GM23338 (cell line): ENCODE measurements around the gene DAGLA. TPM values are rescaled to one million over a fixed set of nuclear protein-coding genes. Genes with fewer than 3 reads are reported as not detected.

Experiments
- ATAC-seq: fragments of 200-7000 bp; cut with Tn5 transposase; 3 replicates; pipeline ENCODE4 v1.9.1; 2020
- DNase-seq: peaks from one replicate; pipeline ENCODE4 v3.0.0-alpha.2; 2015; ENCODE audit warnings: low spot score
- H2AFZ ChIP-seq: fragments of 200-600 bp; sonication (generic); 2 replicates; pipeline ENCODE4 v1.8.0; 2016; ENCODE audit warnings: antibody characterized with exemption, mild to moderate bottlenecking, moderate library complexity
- H3F3A ChIP-seq: fragments of 200-600 bp; sonication (generic); replicated peaks from 2 replicates; pipeline ENCODE4 v1.8.0; 2017; ENCODE audit warnings: antibody characterized with exemption, mixed run types, low read depth
- H3K27ac ChIP-seq: fragments of 200-600 bp; sonication (generic); 2 replicates; pipeline ENCODE4 v1.6.1; 2016; ENCODE audit warnings: low read depth
- H3K27me3 ChIP-seq: fragments of 200-600 bp; sonication (generic); 2 replicates; pipeline ENCODE4 v1.8.0; 2016; ENCODE audit warnings: mild to moderate bottlenecking, mixed run types, moderate library complexity; ENCODE audit not compliant: insufficient read depth
- H3K36me3 ChIP-seq: fragments of 200-600 bp; sonication (generic); 2 replicates; pipeline ENCODE4 v1.8.0; 2016; ENCODE audit warnings: mild to moderate bottlenecking; ENCODE audit not compliant: insufficient read depth
- H3K4me1 ChIP-seq: fragments of 200-600 bp; sonication (generic); 2 replicates; pipeline ENCODE4 v1.8.0; 2016; ENCODE audit warnings: mild to moderate bottlenecking, moderate library complexity; ENCODE audit not compliant: insufficient read depth
- H3K4me2 ChIP-seq: fragments of 200-600 bp; sonication (generic); 2 replicates; pipeline ENCODE4 v1.7.1; 2017; ENCODE audit warnings: mixed run types
- H3K4me3 ChIP-seq: fragments of 200-600 bp; sonication (generic); 2 replicates; pipeline ENCODE4 v1.6.1; 2016; ENCODE audit warnings: mixed run types
- H3K79me2 ChIP-seq: fragments of 200-600 bp; sonication (generic); replicated peaks from 2 replicates; pipeline ENCODE4 v1.8.0; 2017; ENCODE audit warnings: mild to moderate bottlenecking; ENCODE audit not compliant: insufficient read depth
- H3K9me2 ChIP-seq: fragments of 200-600 bp; sonication (generic); 2 replicates; pipeline ENCODE4 v1.8.0; 2017; ENCODE audit not compliant: insufficient read depth
- H4K20me1 ChIP-seq: fragments of 200-600 bp; sonication (generic); replicated peaks from 2 replicates; pipeline ENCODE4 v1.8.0; 2017; ENCODE audit warnings: mild to moderate bottlenecking; ENCODE audit not compliant: insufficient read depth
- H3K27ac Mint-ChIP-seq: 2 replicates; pipeline ENCODE4 v1.8.0; 2020; ENCODE audit warnings: inconsistent platforms, mild to moderate bottlenecking, moderate library complexity, mixed read lengths
- H3K27me3 Mint-ChIP-seq: 3 replicates; pipeline ENCODE4 v1.8.0; 2022; ENCODE audit warnings: low read depth, mild to moderate bottlenecking, moderate library complexity, mixed read lengths, inconsistent platforms; ENCODE audit not compliant: insufficient read depth, poor library complexity
- H3K36me3 Mint-ChIP-seq: 3 replicates; pipeline ENCODE4 v1.8.0; 2021; ENCODE audit warnings: low read depth, mild to moderate bottlenecking, inconsistent platforms, moderate library complexity, mixed read lengths
- H3K4me1 Mint-ChIP-seq: 3 replicates; pipeline ENCODE4 v1.8.0; 2020; ENCODE audit warnings: mild to moderate bottlenecking, inconsistent platforms, mixed read lengths
- H3K4me3 Mint-ChIP-seq: 3 replicates; pipeline ENCODE4 v1.8.0; 2021; ENCODE audit warnings: moderate library complexity, mild to moderate bottlenecking, inconsistent platforms, mixed read lengths
- H3K9me3 Mint-ChIP-seq: 3 replicates; pipeline ENCODE4 v1.8.0; 2020; ENCODE audit warnings: moderate library complexity, mild to moderate bottlenecking, inconsistent platforms, mixed read lengths
- CREB1 ChIP-seq: fragments of 250-450 bp; sonication (Bioruptor Pico); IDR thresholded peaks from 2 replicates; pipeline ENCODE4 v1.5.0; 2020; ENCODE audit warnings: low read depth, mild to moderate bottlenecking, moderate library complexity
- ETS1 ChIP-seq: IDR thresholded peaks from 2 replicates; pipeline ENCODE4 v1.6.1; 2016; ENCODE audit warnings: antibody characterized with exemption
- EZH2 ChIP-seq: fragments of 200-600 bp; sonication (generic); IDR thresholded peaks from one replicate; pipeline ENCODE4 v1.8.0; 2017; ENCODE audit warnings: antibody characterized with exemption, mild to moderate bottlenecking, low read depth; ENCODE audit not compliant: unreplicated experiment
- EZH2phosphoT487 ChIP-seq: fragments of 200-600 bp; sonication (generic); IDR thresholded peaks from one replicate; pipeline ENCODE4 v1.8.1; 2018; ENCODE audit warnings: antibody characterized with exemption; ENCODE audit not compliant: unreplicated experiment
- JUNB ChIP-seq: IDR thresholded peaks from one replicate; pipeline ENCODE4 v1.6.1; 2016; ENCODE audit warnings: antibody characterized with exemption; ENCODE audit not compliant: unreplicated experiment
- NANOG ChIP-seq: IDR thresholded peaks from 2 replicates; pipeline ENCODE4 v1.6.1; 2016; ENCODE audit warnings: antibody characterized with exemption, borderline replicate concordance
- POLR2AphosphoS5 ChIP-seq: IDR thresholded peaks from 2 replicates; pipeline ENCODE4 v1.6.1; 2016; ENCODE audit warnings: antibody characterized with exemption, low read depth
- polyA plus RNA-seq: library from polyadenylated mRNA; unstranded; fragments of >200 nt; fragmentation: Nextera tagmentation; extraction: Ambion mirVana; gene quantifications from 2 replicates; pipeline ENCODE4 v1.2.1, GENCODE V29; 2016
- total RNA-seq: library from RNA; depleted of rRNA; stranded (reverse); fragments of >200 nt; shearing (Covaris generic); gene quantifications from 2 replicates; pipeline ENCODE4 v1.2.3, GENCODE V29; 2014
- TF ChIP-seq, protein P1 (sequence below): IDR thresholded peaks from one replicate; pipeline ENCODE4 v1.6.1; 2018; ENCODE audit warnings: antibody characterized with exemption; ENCODE audit not compliant: unreplicated experiment
- TF ChIP-seq, protein P2 (sequence below): fragments of 250-450 bp; sonication (Bioruptor Pico); IDR thresholded peaks from 2 replicates; pipeline ENCODE4 v1.5.0; 2020; ENCODE audit warnings: mild to moderate bottlenecking, moderate library complexity

Gene DAGLA
- total and polyA plus RNA-seq, 2 experiments from 2014 or later = 0.55 to 2.5 TPM

DNA sequence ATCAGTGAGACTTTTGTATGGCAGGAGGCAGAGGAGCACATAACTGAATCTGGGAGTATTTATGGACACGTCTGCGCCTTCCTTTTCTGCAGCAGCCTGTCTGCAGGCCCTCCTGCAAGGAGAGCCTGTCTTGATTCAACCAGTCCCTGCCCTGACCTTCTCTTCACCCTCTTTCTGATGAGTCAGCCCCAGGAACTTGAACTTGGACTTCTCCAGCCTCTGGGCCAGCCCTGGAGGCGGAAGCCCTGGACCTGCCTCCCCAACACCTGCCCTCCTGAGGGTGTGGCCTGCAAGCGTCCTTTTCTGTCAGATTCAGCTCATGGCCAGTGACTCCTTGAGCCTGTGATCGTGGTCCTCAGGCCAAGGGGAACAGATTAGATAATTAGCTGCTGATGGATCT, 20.0 kb downstream of the DAGLA start:
- Mint-ChIP-seq H3K4me1 (peaks cover 34% of the 10 kb centered on the region), H3K27me3 (peaks cover 9% of the 10 kb centered on the region), H3K36me3 (no peaks in the 10 kb centered on the region), H3K27ac (no peak overlapping the region), H3K9me3 (no peaks in the 10 kb centered on the region), H3K4me3 (no peak overlapping the region)
- Histone ChIP-seq H3K9me2 (no peaks in the 10 kb centered on the region), H3K4me1 (peaks cover 11% of the 10 kb centered on the region; the same call in 1 of the 2 replicates), H3K4me3 (no peak overlapping the region), H3K27me3 (no peaks in the 10 kb centered on the region), H2AFZ (no peak overlapping the region), H3K36me3 (no peaks in the 10 kb centered on the region), H3K79me2 (no peaks in the 10 kb centered on the region), H4K20me1 (no peaks in the 10 kb centered on the region), H3K4me2 (no peak overlapping the region), H3K27ac (no peak overlapping the region), H3F3A (peaks cover 9% of the 10 kb centered on the region; the same call in 1 of the 2 replicates)
- TF ChIP-seq ETS1 (no peak), POLR2AphosphoS5 (no peak), EZH2 (no peak), NANOG (no peak), JUNB (no peak), CREB1 (no peak), EZH2phosphoT487 (no peak)
- TF ChIP-seq, protein P1, sequence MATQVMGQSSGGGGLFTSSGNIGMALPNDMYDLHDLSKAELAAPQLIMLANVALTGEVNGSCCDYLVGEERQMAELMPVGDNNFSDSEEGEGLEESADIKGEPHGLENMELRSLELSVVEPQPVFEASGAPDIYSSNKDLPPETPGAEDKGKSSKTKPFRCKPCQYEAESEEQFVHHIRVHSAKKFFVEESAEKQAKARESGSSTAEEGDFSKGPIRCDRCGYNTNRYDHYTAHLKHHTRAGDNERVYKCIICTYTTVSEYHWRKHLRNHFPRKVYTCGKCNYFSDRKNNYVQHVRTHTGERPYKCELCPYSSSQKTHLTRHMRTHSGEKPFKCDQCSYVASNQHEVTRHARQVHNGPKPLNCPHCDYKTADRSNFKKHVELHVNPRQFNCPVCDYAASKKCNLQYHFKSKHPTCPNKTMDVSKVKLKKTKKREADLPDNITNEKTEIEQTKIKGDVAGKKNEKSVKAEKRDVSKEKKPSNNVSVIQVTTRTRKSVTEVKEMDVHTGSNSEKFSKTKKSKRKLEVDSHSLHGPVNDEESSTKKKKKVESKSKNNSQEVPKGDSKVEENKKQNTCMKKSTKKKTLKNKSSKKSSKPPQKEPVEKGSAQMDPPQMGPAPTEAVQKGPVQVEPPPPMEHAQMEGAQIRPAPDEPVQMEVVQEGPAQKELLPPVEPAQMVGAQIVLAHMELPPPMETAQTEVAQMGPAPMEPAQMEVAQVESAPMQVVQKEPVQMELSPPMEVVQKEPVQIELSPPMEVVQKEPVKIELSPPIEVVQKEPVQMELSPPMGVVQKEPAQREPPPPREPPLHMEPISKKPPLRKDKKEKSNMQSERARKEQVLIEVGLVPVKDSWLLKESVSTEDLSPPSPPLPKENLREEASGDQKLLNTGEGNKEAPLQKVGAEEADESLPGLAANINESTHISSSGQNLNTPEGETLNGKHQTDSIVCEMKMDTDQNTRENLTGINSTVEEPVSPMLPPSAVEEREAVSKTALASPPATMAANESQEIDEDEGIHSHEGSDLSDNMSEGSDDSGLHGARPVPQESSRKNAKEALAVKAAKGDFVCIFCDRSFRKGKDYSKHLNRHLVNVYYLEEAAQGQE = no peak
- TF ChIP-seq, protein P2, sequence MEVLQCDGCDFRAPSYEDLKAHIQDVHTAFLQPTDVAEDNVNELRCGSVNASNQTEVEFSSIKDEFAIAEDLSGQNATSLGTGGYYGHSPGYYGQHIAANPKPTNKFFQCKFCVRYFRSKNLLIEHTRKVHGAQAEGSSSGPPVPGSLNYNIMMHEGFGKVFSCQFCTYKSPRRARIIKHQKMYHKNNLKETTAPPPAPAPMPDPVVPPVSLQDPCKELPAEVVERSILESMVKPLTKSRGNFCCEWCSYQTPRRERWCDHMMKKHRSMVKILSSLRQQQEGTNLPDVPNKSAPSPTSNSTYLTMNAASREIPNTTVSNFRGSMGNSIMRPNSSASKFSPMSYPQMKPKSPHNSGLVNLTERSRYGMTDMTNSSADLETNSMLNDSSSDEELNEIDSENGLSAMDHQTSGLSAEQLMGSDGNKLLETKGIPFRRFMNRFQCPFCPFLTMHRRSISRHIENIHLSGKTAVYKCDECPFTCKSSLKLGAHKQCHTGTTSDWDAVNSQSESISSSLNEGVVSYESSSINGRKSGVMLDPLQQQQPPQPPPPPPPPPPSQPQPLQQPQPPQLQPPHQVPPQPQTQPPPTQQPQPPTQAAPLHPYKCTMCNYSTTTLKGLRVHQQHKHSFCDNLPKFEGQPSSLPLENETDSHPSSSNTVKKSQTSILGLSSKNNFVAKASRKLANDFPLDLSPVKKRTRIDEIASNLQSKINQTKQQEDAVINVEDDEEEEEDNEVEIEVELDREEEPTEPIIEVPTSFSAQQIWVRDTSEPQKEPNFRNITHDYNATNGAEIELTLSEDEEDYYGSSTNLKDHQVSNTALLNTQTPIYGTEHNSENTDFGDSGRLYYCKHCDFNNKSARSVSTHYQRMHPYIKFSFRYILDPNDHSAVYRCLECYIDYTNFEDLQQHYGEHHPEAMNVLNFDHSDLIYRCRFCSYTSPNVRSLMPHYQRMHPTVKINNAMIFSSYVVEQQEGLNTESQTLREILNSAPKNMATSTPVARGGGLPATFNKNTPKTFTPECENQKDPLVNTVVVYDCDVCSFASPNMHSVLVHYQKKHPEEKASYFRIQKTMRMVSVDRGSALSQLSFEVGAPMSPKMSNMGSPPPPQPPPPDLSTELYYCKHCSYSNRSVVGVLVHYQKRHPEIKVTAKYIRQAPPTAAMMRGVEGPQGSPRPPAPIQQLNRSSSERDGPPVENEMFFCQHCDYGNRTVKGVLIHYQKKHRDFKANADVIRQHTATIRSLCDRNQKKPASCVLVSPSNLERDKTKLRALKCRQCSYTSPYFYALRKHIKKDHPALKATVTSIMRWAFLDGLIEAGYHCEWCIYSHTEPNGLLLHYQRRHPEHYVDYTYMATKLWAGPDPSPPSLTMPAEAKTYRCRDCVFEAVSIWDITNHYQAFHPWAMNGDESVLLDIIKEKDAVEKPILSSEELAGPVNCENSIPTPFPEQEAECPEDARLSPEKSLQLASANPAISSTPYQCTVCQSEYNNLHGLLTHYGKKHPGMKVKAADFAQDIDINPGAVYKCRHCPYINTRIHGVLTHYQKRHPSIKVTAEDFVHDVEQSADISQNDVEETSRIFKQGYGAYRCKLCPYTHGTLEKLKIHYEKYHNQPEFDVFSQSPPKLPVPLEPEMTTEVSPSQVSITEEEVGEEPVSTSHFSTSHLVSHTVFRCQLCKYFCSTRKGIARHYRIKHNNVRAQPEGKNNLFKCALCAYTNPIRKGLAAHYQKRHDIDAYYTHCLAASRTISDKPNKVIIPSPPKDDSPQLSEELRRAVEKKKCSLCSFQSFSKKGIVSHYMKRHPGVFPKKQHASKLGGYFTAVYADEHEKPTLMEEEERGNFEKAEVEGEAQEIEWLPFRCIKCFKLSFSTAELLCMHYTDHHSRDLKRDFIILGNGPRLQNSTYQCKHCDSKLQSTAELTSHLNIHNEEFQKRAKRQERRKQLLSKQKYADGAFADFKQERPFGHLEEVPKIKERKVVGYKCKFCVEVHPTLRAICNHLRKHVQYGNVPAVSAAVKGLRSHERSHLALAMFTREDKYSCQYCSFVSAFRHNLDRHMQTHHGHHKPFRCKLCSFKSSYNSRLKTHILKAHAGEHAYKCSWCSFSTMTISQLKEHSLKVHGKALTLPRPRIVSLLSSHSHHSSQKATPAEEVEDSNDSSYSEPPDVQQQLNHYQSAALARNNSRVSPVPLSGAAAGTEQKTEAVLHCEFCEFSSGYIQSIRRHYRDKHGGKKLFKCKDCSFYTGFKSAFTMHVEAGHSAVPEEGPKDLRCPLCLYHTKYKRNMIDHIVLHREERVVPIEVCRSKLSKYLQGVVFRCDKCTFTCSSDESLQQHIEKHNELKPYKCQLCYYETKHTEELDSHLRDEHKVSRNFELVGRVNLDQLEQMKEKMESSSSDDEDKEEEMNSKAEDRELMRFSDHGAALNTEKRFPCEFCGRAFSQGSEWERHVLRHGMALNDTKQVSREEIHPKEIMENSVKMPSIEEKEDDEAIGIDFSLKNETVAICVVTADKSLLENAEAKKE = no peak
- ATAC-seq = no peak
- no peak for DNase-seq
